Endothelial cell of umbilical vein (primary cell): ENCODE measurements around the gene RAD51B. TPM values are rescaled to one million over a fixed set of nuclear protein-coding genes. Genes with fewer than 3 reads are reported as not detected.

Experiments
- BruUV-seq: library from RNA; stranded (reverse); fragments of 400-500 nt; replicated peaks from 2 replicates; lab custom pipeline; 2021; lab: Mats Ljungman, UMichigan
- CTCF ChIA-PET: fragments of 300-600, 350-600 bp; sonication (Branson Sonifier 250); formaldehyde crosslinking; loops from one replicate; lab custom pipeline; 2021; ENCODE audit warnings: antibody characterized with exemption, inconsistent platforms; lab: Charles Lee
- POLR2A ChIA-PET: fragments of 300-600, 350-600 bp; sonication (Branson Sonifier 250); formaldehyde crosslinking; loops from one replicate; lab custom pipeline; 2021; ENCODE audit warnings: antibody characterized with exemption, inconsistent platforms; lab: Charles Lee
- DNase-seq: peaks from one replicate; pipeline ENCODE4 v3.0.0-alpha.2; 2011; ENCODE audit warnings: low read depth, low spot score
- FAIRE-seq: peaks from 2 replicates; lab custom pipeline; 2011; peaks lifted over from hg19 to GRCh38; lab: Jason Lieb, UNC
- H2AFZ ChIP-seq: 2 replicates; pipeline ENCODE4 v1.6.0; 2012; ENCODE audit warnings: low read depth, low read length, control low read depth, inconsistent platforms
- H3K27ac ChIP-seq: 2 replicates; pipeline ENCODE4 v1.5.1; 2011; ENCODE audit warnings: low read depth, mild to moderate bottlenecking, control low read depth, low read length, moderate library complexity; ENCODE audit not compliant: insufficient read depth
- H3K27me3 ChIP-seq, 2 experiments: 2 replicates each; pipeline versions ENCODE4 v1.6.0 to v1.6.1; 2011; ENCODE audit warnings: low read length in 2 of 2, mixed read lengths in 1 of 2; ENCODE audit not compliant: control insufficient read depth in 2 of 2, insufficient read depth in 2 of 2
- H3K36me3 ChIP-seq, 2 experiments: 2 replicates in 1 of 2; 3 replicates in 1 of 2; pipeline ENCODE4 v1.5.1; 2011; ENCODE audit warnings: low read length in 2 of 2, mild to moderate bottlenecking in 1 of 2, moderate library complexity in 1 of 2; ENCODE audit not compliant: control insufficient read depth in 2 of 2, insufficient read depth in 2 of 2; ENCODE audit errors: extremely low read depth in 1 of 2
- H3K4me1 ChIP-seq: 3 replicates; pipeline ENCODE4 v1.5.1; 2011; ENCODE audit warnings: mild to moderate bottlenecking, low read length; ENCODE audit not compliant: control insufficient read depth, insufficient read depth; ENCODE audit errors: extremely low read depth
- H3K4me2 ChIP-seq: 2 replicates; pipeline ENCODE4 v1.6.1; 2011; ENCODE audit warnings: low read length, control low read depth, mixed read lengths; ENCODE audit not compliant: insufficient read depth
- H3K4me3 ChIP-seq, 3 experiments: fragments of 200-600 bp in 1 of 3; sonication (generic), shearing (Covaris generic) in 1 of 3; replicated peaks in 1 of 3; 2 replicates each; pipeline ENCODE4 v1.5.1; 2011 to 2016; ENCODE audit warnings: control low read depth in 3 of 3, low read length in 3 of 3, mild to moderate bottlenecking in 2 of 3, inconsistent platforms in 1 of 3, low read depth in 1 of 3, moderate library complexity in 1 of 3; ENCODE audit not compliant: insufficient read depth in 1 of 3
- H3K79me2 ChIP-seq: 2 replicates; pipeline ENCODE4 v1.6.0; 2012; ENCODE audit warnings: low read length, inconsistent platforms; ENCODE audit not compliant: control insufficient read depth, insufficient read depth
- H3K9ac ChIP-seq: replicated peaks from 2 replicates; pipeline ENCODE3; 2011; ENCODE audit warnings: low read length, control low read depth; ENCODE audit not compliant: insufficient read depth; ENCODE audit errors: extremely low read depth
- H3K9me1 ChIP-seq: replicated peaks from 3 replicates; pipeline ENCODE4 v1.6.0; 2011; ENCODE audit warnings: mild to moderate bottlenecking, low read length; ENCODE audit not compliant: control insufficient read depth, insufficient read depth; ENCODE audit errors: extremely low read depth
- H3K9me3 ChIP-seq: replicated peaks from 2 replicates; pipeline ENCODE4 v1.5.1; 2012; ENCODE audit warnings: low read length, inconsistent platforms; ENCODE audit not compliant: control insufficient read depth, insufficient read depth
- H4K20me1 ChIP-seq: replicated peaks from 2 replicates; pipeline ENCODE3; 2011; ENCODE audit warnings: mild to moderate bottlenecking, low read length; ENCODE audit not compliant: control insufficient read depth, insufficient read depth; ENCODE audit errors: extremely low read depth
- EZH2 ChIP-seq: IDR thresholded peaks from 2 replicates; pipeline ENCODE4 v1.6.1; 2012; ENCODE audit warnings: borderline replicate concordance, low read depth, mild to moderate bottlenecking, moderate library complexity, low read length, inconsistent platforms; ENCODE audit not compliant: severe bottlenecking
- FOS ChIP-seq: IDR thresholded peaks from 2 replicates; pipeline ENCODE4 v1.6.1; 2011; ENCODE audit warnings: mild to moderate bottlenecking, low read length, moderate library complexity, borderline replicate concordance; ENCODE audit not compliant: insufficient read depth
- GATA2 ChIP-seq: IDR thresholded peaks from 2 replicates; pipeline ENCODE4 v1.7.0; 2011; ENCODE audit warnings: low read depth, mild to moderate bottlenecking, moderate library complexity, mixed read lengths, low read length; ENCODE audit not compliant: insufficient read length, insufficient read depth
- JUN ChIP-seq: IDR thresholded peaks from 2 replicates; pipeline ENCODE4 v1.6.1; 2011; ENCODE audit warnings: borderline replicate concordance, low read depth; ENCODE audit not compliant: insufficient read length, insufficient read depth
- MYC ChIP-seq: IDR thresholded peaks from one replicate; pipeline ENCODE4 v1.6.1; 2011; ENCODE audit warnings: mild to moderate bottlenecking, low read depth, low read length
- POLR2A ChIP-seq: IDR thresholded peaks from 2 replicates; pipeline ENCODE4 v1.6.1; 2012; ENCODE audit warnings: low read depth, mild to moderate bottlenecking, control low read depth, low read length
- POLR2AphosphoS5 ChIP-seq: IDR thresholded peaks from 2 replicates; pipeline ENCODE4 v1.6.1; 2012; ENCODE audit warnings: low read depth, mild to moderate bottlenecking, control low read depth, low read length, moderate library complexity; ENCODE audit not compliant: insufficient read depth
- dilution Hi-C: fragments of 300-500 bp; cut with MboI; formaldehyde crosslinking; loops from one replicate; pipeline ENCODE4 v1.15.0; 2019; ENCODE audit warnings: low sequenced_read_pairs; ENCODE audit not compliant: extremely low pct_ligation_motif_present
- intact Hi-C: fragments of 100-400 bp; cut with micrococcal nuclease; formaldehyde crosslinking; loops from one replicate; pipeline ENCODE4 v1.10.0; 2022
- polyA plus RNA-seq, 4 experiments: library from polyadenylated mRNA; depleted of rRNA in 3 of 4; stranded (reverse) in 3 of 4; unstranded in 1 of 4; fragments of >200 nt; gene quantifications; 2 replicates each; pipeline versions ENCODE4 v1.2.1 to v1.2.3, GENCODE V29; 2011 to 2012; ENCODE audit warnings: missing spikeins in 1 of 4
- total RNA-seq: library from RNA; stranded (reverse); gene quantifications from 2 replicates; pipeline ENCODE4 v1.2.3, GENCODE V29; 2021
- TF ChIP-seq, protein P1 (sequence below): IDR thresholded peaks from 2 replicates; pipeline ENCODE4 v1.6.1; 2011; ENCODE audit not compliant: insufficient read depth, insufficient read length
- TF ChIP-seq, protein P2 (sequence below), 2 donors: IDR thresholded peaks; 1 replicate in 1 of 2; 2 replicates in 1 of 2; pipeline ENCODE4 v1.5.1; 2011; ENCODE audit warnings: low read length in 2 of 2, mild to moderate bottlenecking in 2 of 2, moderate library complexity in 2 of 2, control low read depth in 1 of 2, inconsistent platforms in 1 of 2, low read depth in 1 of 2; ENCODE audit not compliant: insufficient read depth in 1 of 2; ENCODE audit errors: extremely low read depth in 1 of 2

RAD51B gene
- total and polyA plus RNA-seq, 2 donors (not counting 3 experiments of a cell fraction or from before 2014, with no cell fraction given), result 3.9 to 19.0 TPM

DNA sequence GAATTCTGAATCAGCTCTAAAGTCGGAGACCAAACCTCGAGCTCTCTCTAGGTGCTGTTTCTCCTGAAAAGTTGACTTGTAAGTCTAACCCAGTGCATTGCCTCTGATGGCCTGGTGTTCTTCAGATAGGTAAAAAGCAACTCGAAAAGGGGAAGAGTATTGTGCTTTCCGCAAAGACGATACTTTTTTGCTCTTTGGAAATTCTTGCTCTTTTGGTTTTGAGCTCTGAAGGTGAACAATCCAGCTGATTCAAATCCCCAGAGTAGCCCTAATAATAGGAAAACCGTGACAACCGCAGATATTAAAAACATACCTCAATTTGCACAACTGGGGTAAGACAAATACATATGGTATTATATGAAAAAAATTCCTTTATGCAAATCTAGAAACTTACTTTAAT is 447.4 kb downstream of the RAD51B start:
- Histone ChIP-seq H3K79me2 (no peaks in the 10 kb centered on the region), H3K9ac (no peak overlapping the region), H3K4me2 (no peak overlapping the region), H3K9me3 (no peaks in the 10 kb centered on the region), H3K27me3 (no peaks in the 10 kb centered on the region), H2AFZ (no peak overlapping the region), H3K36me3 (no peaks in the 10 kb centered on the region), H3K27ac (no peak overlapping the region), H3K4me1 (peaks cover 13% of the 10 kb centered on the region), H3K4me3 (no peak overlapping the region), H4K20me1 (no peaks in the 10 kb centered on the region), H3K9me1 (peaks cover 2% of the 10 kb centered on the region)
- intact Hi-C loops, result loop anchor here (5.0 kb wide), 1 partner anchor 95 kb away; no protein-coding TSS in a partner anchor
- dilution Hi-C loops, result no loop called here
- DNase-seq (no peak), FAIRE-seq (no peak)
- ChIA-PET CTCF (no interaction called here), POLR2A (no interaction called here)
- BruUV-seq, result no TSS peak
- no peak for TF ChIP-seq GATA2
- no peak for TF ChIP-seq FOS
- TF ChIP-seq POLR2AphosphoS5, result no peak
- no peak for TF ChIP-seq EZH2
- TF ChIP-seq MYC, result no peak
- no peak for TF ChIP-seq JUN
- TF ChIP-seq, protein P1, sequence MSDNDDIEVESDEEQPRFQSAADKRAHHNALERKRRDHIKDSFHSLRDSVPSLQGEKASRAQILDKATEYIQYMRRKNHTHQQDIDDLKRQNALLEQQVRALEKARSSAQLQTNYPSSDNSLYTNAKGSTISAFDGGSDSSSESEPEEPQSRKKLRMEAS, result no peak
- TF ChIP-seq POLR2A, result no peak
- TF ChIP-seq, protein P2, sequence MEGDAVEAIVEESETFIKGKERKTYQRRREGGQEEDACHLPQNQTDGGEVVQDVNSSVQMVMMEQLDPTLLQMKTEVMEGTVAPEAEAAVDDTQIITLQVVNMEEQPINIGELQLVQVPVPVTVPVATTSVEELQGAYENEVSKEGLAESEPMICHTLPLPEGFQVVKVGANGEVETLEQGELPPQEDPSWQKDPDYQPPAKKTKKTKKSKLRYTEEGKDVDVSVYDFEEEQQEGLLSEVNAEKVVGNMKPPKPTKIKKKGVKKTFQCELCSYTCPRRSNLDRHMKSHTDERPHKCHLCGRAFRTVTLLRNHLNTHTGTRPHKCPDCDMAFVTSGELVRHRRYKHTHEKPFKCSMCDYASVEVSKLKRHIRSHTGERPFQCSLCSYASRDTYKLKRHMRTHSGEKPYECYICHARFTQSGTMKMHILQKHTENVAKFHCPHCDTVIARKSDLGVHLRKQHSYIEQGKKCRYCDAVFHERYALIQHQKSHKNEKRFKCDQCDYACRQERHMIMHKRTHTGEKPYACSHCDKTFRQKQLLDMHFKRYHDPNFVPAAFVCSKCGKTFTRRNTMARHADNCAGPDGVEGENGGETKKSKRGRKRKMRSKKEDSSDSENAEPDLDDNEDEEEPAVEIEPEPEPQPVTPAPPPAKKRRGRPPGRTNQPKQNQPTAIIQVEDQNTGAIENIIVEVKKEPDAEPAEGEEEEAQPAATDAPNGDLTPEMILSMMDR (IDR thresholded peaks at IDR 0.05; ENCODE audit: extremely low read depth in 1 of 2, insufficient read depth in 1 of 2, low read depth in 1 of 2, low read length in 2 of 2), result no peak
